ENCODE data around the gene EML4.

DNA sequence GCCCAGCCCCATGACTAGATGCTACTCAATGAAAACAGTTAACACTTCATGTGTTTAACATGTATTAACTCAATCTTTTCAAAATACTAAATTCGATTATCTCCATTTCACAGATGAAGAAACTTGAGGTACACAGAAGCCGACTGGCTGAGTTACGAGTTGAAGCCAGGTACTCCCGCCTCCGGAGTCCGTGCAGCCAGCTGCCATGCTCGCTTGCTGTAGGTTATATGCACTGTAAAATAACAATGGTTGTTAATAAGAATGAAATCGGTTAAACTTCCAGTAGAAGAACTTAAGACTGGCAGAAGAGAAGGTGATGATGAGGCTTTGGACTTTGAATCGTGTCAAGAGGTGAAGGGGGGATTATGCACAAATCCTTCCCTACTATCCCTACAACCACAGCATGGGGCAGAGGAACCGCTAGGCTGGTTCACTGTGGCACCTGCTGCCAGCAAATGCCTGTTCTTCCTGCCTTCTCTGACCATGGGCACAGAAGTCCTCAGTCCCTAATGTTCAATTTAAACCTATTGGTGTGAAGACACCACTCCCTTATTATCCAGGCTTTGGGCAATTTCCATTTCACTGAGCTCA is 166.5 kb downstream of the EML4 start:
- TF ChIP-seq NR3C1 (CRISPR knock-in tag; IDR thresholded peaks at IDR 0.05) (no peak), ESRRA (IDR thresholded peaks at IDR 0.05; ENCODE audit: borderline replicate concordance, low read depth) (no peak), SMARCB1 (IDR thresholded peaks at IDR 0.05; ENCODE audit: insufficient read length, low read depth) (no peak), TCF7L2 (IDR thresholded peaks at IDR 0.05; ENCODE audit: low read depth, low read length) (no peak), RAD21 (CRISPR knock-in tag; conservative IDR thresholded peaks at IDR 0.05 in 1 of 2, IDR thresholded peaks at IDR 0.05 in 1 of 2) (no peak)
- TF ChIP-seq, protein P1, sequence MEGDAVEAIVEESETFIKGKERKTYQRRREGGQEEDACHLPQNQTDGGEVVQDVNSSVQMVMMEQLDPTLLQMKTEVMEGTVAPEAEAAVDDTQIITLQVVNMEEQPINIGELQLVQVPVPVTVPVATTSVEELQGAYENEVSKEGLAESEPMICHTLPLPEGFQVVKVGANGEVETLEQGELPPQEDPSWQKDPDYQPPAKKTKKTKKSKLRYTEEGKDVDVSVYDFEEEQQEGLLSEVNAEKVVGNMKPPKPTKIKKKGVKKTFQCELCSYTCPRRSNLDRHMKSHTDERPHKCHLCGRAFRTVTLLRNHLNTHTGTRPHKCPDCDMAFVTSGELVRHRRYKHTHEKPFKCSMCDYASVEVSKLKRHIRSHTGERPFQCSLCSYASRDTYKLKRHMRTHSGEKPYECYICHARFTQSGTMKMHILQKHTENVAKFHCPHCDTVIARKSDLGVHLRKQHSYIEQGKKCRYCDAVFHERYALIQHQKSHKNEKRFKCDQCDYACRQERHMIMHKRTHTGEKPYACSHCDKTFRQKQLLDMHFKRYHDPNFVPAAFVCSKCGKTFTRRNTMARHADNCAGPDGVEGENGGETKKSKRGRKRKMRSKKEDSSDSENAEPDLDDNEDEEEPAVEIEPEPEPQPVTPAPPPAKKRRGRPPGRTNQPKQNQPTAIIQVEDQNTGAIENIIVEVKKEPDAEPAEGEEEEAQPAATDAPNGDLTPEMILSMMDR (IDR thresholded peaks at IDR 0.05 in 2 of 3, conservative IDR thresholded peaks at IDR 0.05 in 1 of 3; ENCODE audit: insufficient read depth in 2 of 3, low read depth in 1 of 3, low read length in 3 of 3): no peak
- TF ChIP-seq, protein P2, sequence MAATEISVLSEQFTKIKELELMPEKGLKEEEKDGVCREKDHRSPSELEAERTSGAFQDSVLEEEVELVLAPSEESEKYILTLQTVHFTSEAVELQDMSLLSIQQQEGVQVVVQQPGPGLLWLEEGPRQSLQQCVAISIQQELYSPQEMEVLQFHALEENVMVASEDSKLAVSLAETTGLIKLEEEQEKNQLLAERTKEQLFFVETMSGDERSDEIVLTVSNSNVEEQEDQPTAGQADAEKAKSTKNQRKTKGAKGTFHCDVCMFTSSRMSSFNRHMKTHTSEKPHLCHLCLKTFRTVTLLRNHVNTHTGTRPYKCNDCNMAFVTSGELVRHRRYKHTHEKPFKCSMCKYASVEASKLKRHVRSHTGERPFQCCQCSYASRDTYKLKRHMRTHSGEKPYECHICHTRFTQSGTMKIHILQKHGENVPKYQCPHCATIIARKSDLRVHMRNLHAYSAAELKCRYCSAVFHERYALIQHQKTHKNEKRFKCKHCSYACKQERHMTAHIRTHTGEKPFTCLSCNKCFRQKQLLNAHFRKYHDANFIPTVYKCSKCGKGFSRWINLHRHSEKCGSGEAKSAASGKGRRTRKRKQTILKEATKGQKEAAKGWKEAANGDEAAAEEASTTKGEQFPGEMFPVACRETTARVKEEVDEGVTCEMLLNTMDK (IDR thresholded peaks at IDR 0.05; ENCODE audit: borderline replicate concordance, insufficient read depth, low read depth, low read length, poor library complexity, severe bottlenecking): no peak
